A673 (cell line): ENCODE measurements around the gene ALPI.

ENCODE experiments used
- CTCF ChIP-seq: fragments of 300-800, 200-600 bp; sonication (generic); conservative IDR thresholded peaks from 2 replicates; pipeline ENCODE4 v1.5.1; 2017; ENCODE audit warnings: low read depth, mild to moderate bottlenecking, antibody characterized with exemption, low read length, moderate library complexity, mixed read lengths
- EZH2 ChIP-seq: fragments of 200-600 bp; sonication (generic); IDR thresholded peaks from 2 replicates; pipeline ENCODE4 v1.6.1; 2017; ENCODE audit warnings: borderline replicate concordance, low read depth, mild to moderate bottlenecking, mixed read lengths, antibody characterized with exemption, low read length; ENCODE audit not compliant: poor library complexity, severe bottlenecking

DNA sequence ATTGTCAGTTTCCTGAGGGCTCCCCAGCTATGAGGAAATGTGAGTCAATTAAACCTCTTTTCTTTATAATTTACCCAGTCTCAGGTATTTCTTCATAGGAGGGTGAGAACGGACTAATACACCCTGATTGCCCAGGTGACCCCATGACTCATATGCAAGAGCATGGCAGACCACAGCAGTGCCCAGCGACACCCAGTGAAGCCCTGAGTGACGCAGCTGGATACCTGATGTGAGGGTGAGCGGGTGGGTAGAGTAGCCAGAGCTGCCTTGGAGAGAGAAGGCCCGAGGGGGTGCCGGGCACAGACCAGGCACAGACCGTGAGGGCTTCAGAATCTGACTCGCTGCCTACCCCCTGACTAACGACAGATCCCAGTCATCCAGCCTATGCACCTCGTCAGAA, 33.9 kb upstream of the ALPI start:
- TF ChIP-seq CTCF (no peak), EZH2 (no peak)
